Neuronal stem cell (in vitro differentiated cells): Measurements from ENCODE around the gene GPT2.

ENCODE experiments used
- DNase-seq: peaks from one replicate; pipeline ENCODE4 v3.0.0-alpha.2; 2013; ENCODE audit warnings: low spot score
- H2AFZ ChIP-seq: one replicate; pipeline ENCODE4 v1.6.1; 2013; ENCODE audit warnings: mild to moderate bottlenecking, low read length, inconsistent platforms
- H2AK5ac ChIP-seq: 2 replicates; pipeline ENCODE4 v1.6.1; 2013; ENCODE audit warnings: low read depth, mild to moderate bottlenecking, inconsistent platforms, low read length, moderate library complexity, mixed read lengths
- H2BK120ac ChIP-seq: 2 replicates; pipeline ENCODE4 v1.6.1; 2013; ENCODE audit warnings: low read depth, mild to moderate bottlenecking, inconsistent platforms, low read length, moderate library complexity, mixed read lengths
- H2BK12ac ChIP-seq: one replicate; pipeline ENCODE4 v1.6.1; 2013; ENCODE audit warnings: low read length, inconsistent platforms
- H2BK15ac ChIP-seq: 2 replicates; pipeline ENCODE4 v1.6.1; 2013; ENCODE audit warnings: mild to moderate bottlenecking, low read length, inconsistent platforms, mixed read lengths
- H2BK5ac ChIP-seq: one replicate; pipeline ENCODE4 v1.6.1; 2013; ENCODE audit warnings: inconsistent platforms, mild to moderate bottlenecking, low read length, moderate library complexity
- H3K14ac ChIP-seq: one replicate; pipeline ENCODE4 v1.6.1; 2013; ENCODE audit warnings: low read length, inconsistent platforms
- H3K18ac ChIP-seq: 2 replicates; pipeline ENCODE4 v1.6.1; 2013; ENCODE audit warnings: low read length, inconsistent platforms
- H3K23ac ChIP-seq: 2 replicates; pipeline ENCODE4 v1.6.1; 2013; ENCODE audit warnings: low read depth, mild to moderate bottlenecking, mixed read lengths, low read length, inconsistent platforms; ENCODE audit not compliant: poor library complexity
- H3K27ac ChIP-seq: replicated peaks from 3 replicates; pipeline ENCODE4 v1.5.1; 2013; ENCODE audit warnings: low read length, inconsistent platforms
- H3K27me3 ChIP-seq, 3 experiments: 2 replicates each; pipeline ENCODE4 v1.6.1; 2013; ENCODE audit warnings: low read length in 3 of 3, mild to moderate bottlenecking in 2 of 3, inconsistent platforms in 1 of 3, low read depth in 1 of 3, mixed read lengths in 1 of 3, moderate library complexity in 1 of 3; ENCODE audit not compliant: control insufficient read depth in 3 of 3, insufficient read depth in 3 of 3
- H3K36me3 ChIP-seq, 2 donors: replicated peaks in 1 of 2; 2 replicates each; pipeline ENCODE4 v1.6.1; 2013; ENCODE audit warnings: low read length in 2 of 2; ENCODE audit not compliant: control insufficient read depth in 2 of 2, insufficient read depth in 2 of 2
- H3K4ac ChIP-seq: 2 replicates; pipeline ENCODE4 v1.6.1; 2013; ENCODE audit warnings: inconsistent platforms, mild to moderate bottlenecking, low read length, moderate library complexity
- H3K4me1 ChIP-seq, 2 donors: 1 replicate in 1 of 2; 2 replicates in 1 of 2; pipeline ENCODE4 v1.6.1; 2013; ENCODE audit warnings: low read length in 2 of 2, low read depth in 1 of 2; ENCODE audit not compliant: control insufficient read depth in 2 of 2, insufficient read depth in 1 of 2
- H3K4me2 ChIP-seq: one replicate; pipeline ENCODE4 v1.6.1; 2013; ENCODE audit warnings: mild to moderate bottlenecking, low read length, inconsistent platforms; ENCODE audit not compliant: insufficient read depth, poor library complexity, severe bottlenecking
- H3K4me3 ChIP-seq, 2 donors: 2 replicates each; pipeline ENCODE4 v1.5.1; 2013; ENCODE audit warnings: low read length in 2 of 2, mild to moderate bottlenecking in 2 of 2, inconsistent platforms in 1 of 2, moderate library complexity in 1 of 2
- H3K79me1 ChIP-seq: one replicate; pipeline ENCODE4 v1.6.1; 2013; ENCODE audit warnings: low read depth, mild to moderate bottlenecking, inconsistent platforms, low read length, moderate library complexity
- H3K9ac ChIP-seq: one replicate; pipeline ENCODE4 v1.6.1; 2013; ENCODE audit warnings: mild to moderate bottlenecking, low read depth, low read length, inconsistent platforms; ENCODE audit not compliant: poor library complexity
- H3K9me3 ChIP-seq, 2 donors: replicated peaks in 1 of 2; 2 replicates each; pipeline versions ENCODE3 to v1.6.1; 2013; ENCODE audit warnings: low read length in 2 of 2, mild to moderate bottlenecking in 2 of 2, inconsistent platforms in 1 of 2, low read depth in 1 of 2, mixed read lengths in 1 of 2, moderate library complexity in 1 of 2; ENCODE audit not compliant: control insufficient read depth in 2 of 2, insufficient read depth in 1 of 2
- H4K8ac ChIP-seq: one replicate; pipeline ENCODE4 v1.6.1; 2013; ENCODE audit warnings: low read depth, mild to moderate bottlenecking, inconsistent platforms, low read length, moderate library complexity
- H4K91ac ChIP-seq: one replicate; pipeline ENCODE4 v1.6.1; 2013; ENCODE audit warnings: low read length, low read depth, mild to moderate bottlenecking, inconsistent platforms; ENCODE audit not compliant: poor library complexity
- WGBS, 2 donors: extraction: QIAGEN DNeasy Blood & Tissue Kit; methylation state at CpG; one replicate each; pipeline ENCODE4 v1.1.7; 2013; ENCODE audit warnings: missing lambda C conversion rate in 2 of 2, mixed read lengths in 1 of 2; ENCODE audit not compliant: insufficient read length in 2 of 2, insufficient replicate concordance in 1 of 2; ENCODE audit errors: extremely low coverage in 2 of 2; 5-methylcytosine and 5-hydroxymethylcytosine counted together

Gene GPT2

DNA sequence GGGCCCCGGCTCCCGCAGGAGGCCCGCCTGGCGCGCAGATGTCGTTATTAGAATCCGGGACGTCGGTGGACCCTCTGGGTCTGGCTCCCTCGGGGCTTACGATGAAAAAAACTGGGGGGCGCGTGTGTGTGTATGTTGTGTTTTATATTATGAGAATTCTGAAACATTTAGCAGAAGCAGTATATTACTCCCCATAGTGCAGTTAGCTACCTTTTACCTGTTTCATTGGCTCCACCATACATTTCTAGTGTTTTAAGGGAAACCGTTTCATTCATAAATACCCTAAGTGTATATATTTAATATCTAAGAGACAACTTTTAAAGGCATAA lies 89.8 kb downstream of the GPT2 start:
- Histone ChIP-seq H3K4me1 (peaks cover 7 to 23% of the 10 kb centered on the region in 2 donors), H2AK5ac (no peak overlapping the region), H4K8ac (peak overlapping the region; percentile 92), H3K79me1 (peaks cover 4% of the 10 kb centered on the region), H3K9me3 (no peaks in the 10 kb centered on the region), H2BK12ac (no peak overlapping the region), H2BK5ac (peak overlapping the region; percentile 7), H3K4me3 (peak overlapping the region; percentile 92 to 96), H3K18ac (peak overlapping the region; percentile 98), H3K27me3 (no peaks in the 10 kb centered on the region), H3K23ac (peak overlapping the region; percentile 98), H3K27ac (peak overlapping the region; percentile 98), H2BK15ac (no peak overlapping the region), H4K91ac (no peak overlapping the region), H3K36me3 (peaks cover 7 to 26% of the 10 kb centered on the region in 2 donors), H3K14ac (peak overlapping the region; percentile 38), H3K4ac (no peak overlapping the region), H3K9ac (no peak overlapping the region), H2AFZ (peak overlapping the region; percentile 90), H2BK120ac (no peak overlapping the region), H3K4me2 (peak overlapping the region; percentile 66)
- WGBS, 2 donors: no CpG with 5 or more reads among the region's 14 CpGs
- no peak for DNase-seq

DNA sequence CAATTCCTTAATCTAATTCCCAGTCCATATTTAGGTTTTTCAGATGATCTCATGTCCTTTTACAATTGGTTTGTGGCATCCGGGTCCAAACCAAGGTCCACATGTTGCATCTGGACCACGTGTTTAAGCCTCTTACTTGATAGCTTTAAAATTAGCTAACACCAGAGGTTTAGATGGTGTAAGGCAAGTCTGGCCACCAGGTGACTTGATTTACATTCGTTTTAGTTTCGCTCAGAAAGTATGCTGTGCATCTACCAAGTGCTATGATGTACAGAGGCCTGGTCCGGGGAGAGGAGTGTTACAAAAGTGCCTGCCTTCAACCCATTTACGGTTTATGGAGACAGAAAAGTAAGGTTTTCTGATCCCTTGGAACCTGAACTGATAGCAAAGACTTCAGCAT lies 90.2 kb downstream of the GPT2 start:
- Histone ChIP-seq H2AK5ac (no peak overlapping the region), H3K27me3 (no peaks in the 10 kb centered on the region), H2BK120ac (no peak overlapping the region), H2BK12ac (no peak overlapping the region), H2BK5ac (no peak overlapping the region), H4K8ac (no peak overlapping the region), H3K4me1 (peaks cover 7 to 20% of the 10 kb centered on the region in 2 donors), H3K23ac (no peak overlapping the region), H3K18ac (no peak overlapping the region), H3K27ac (peak overlapping the region; percentile 50), H2BK15ac (no peak overlapping the region), H3K9me3 (no peaks in the 10 kb centered on the region), H4K91ac (no peak overlapping the region), H3K14ac (no peak overlapping the region), H2AFZ (peak overlapping the region; percentile 90), H3K4ac (no peak overlapping the region), H3K79me1 (peaks cover 4% of the 10 kb centered on the region), H3K36me3 (peaks cover 4 to 23% of the 10 kb centered on the region in 2 donors), H3K4me2 (no peak overlapping the region), H3K4me3 (peak overlapping the region in 1 of 2 donors; percentile 96), H3K9ac (no peak overlapping the region)
- no peak for DNase-seq
- no CpG with 5 or more reads among the region's 6 CpGs for WGBS, 2 donors

DNA sequence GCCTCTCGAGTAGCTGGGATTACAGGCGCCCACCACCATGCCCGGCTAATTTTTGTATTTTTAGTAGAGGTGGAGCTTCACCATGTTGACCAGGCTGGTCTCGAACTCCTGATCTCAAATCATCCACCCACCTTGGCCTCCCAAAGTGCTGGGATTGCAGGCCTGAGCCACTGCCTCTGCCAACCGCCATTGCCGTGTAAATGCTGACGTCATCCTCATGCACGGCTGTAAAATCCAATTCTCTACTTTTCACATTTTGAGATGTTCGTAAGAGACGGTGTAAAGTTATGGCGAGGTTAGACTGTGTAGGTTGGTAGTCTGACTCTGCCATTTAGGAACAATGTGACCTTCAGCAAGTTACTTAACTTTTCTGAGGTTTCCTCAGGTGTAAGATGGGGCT lies 91.0 kb downstream of the GPT2 start:
- no peak overlapping the region for H2BK12ac ChIP-seq
- H3K14ac ChIP-seq: no peak overlapping the region
- H3K27me3 ChIP-seq: no peaks in the 10 kb centered on the region
- no peak overlapping the region for H2AFZ ChIP-seq
- H2BK120ac ChIP-seq: no peak overlapping the region
- H3K4me1 ChIP-seq: peaks cover 7 to 14% of the 10 kb centered on the region in 2 donors
- H3K23ac ChIP-seq: no peak overlapping the region
- no peak overlapping the region for H3K4me3 ChIP-seq
- H3K4ac ChIP-seq: no peak overlapping the region
- no peak overlapping the region for H2BK15ac ChIP-seq
- no peak overlapping the region for H3K4me2 ChIP-seq
- peak overlapping the region; percentile 14 for H2AK5ac ChIP-seq
- no peak overlapping the region for H4K8ac ChIP-seq
- peaks cover 2 to 16% of the 10 kb centered on the region in 2 donors for H3K36me3 ChIP-seq
- H3K79me1 ChIP-seq: peaks cover 4% of the 10 kb centered on the region
- no peak overlapping the region for H2BK5ac ChIP-seq
- H4K91ac ChIP-seq: no peak overlapping the region
- no peaks in the 10 kb centered on the region for H3K9me3 ChIP-seq
- DNase-seq: no peak
- no peak overlapping the region for H3K27ac ChIP-seq
- H3K9ac ChIP-seq: no peak overlapping the region
- WGBS, 2 donors: no CpG with 5 or more reads among the region's 11 CpGs
- no peak overlapping the region for H3K18ac ChIP-seq

DNA sequence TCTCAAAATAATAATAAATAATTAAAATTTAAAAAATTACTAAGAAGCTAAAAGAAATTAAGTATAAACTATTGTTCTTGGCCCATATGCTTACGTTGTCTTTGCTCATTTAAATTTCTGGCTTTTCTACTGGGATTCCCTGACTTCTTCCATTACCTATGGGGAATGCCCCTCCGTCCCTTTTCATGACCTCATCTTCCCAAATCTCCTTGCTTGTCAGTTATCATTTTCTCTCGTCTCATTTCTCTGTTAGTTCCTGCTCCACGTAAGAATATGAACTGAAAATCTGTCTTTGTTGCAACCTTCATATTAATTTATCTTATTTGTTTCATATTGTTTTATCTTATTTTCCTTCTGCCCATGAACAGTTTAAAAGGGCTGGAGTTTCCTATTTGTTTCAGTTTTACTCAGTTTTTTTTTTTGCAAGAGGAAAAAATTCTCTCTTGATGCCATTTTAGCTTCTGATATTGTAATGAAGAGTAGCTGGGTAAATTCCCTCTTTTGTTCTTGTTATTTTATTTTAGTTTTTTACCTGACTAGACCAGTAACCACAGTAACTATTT lies 91.8 kb downstream of the GPT2 start:
- Histone ChIP-seq H2BK12ac (no peak overlapping the region), H4K8ac (no peak overlapping the region), H3K4me2 (no peak overlapping the region), H3K9ac (no peak overlapping the region), H2AFZ (no peak overlapping the region), H2AK5ac (no peak overlapping the region), H3K9me3 (no peaks in the 10 kb centered on the region), H3K79me1 (peaks cover 4% of the 10 kb centered on the region), H3K4me1 (peaks cover 7 to 11% of the 10 kb centered on the region in 2 donors), H3K18ac (no peak overlapping the region), H3K4ac (no peak overlapping the region), H3K27ac (no peak overlapping the region), H4K91ac (no peak overlapping the region), H2BK120ac (no peak overlapping the region), H2BK5ac (no peak overlapping the region), H3K36me3 (peaks cover 2 to 13% of the 10 kb centered on the region in 2 donors), H3K27me3 (no peaks in the 10 kb centered on the region), H3K23ac (no peak overlapping the region), H3K14ac (no peak overlapping the region), H3K4me3 (no peak overlapping the region), H2BK15ac (no peak overlapping the region)
- no peak for DNase-seq
- no CpG with 5 or more reads among the region's 4 CpGs for WGBS, 2 donors
